SKM-1 (cell line): ENCODE data around the gene LACTBL1.

Experiments
- DNase-seq: peaks from one replicate; lab custom pipeline; 2025; ENCODE audit not compliant: unreplicated experiment; lab: John Stamatoyannopoulos, UW

The LACTBL1 gene

GRCh38 chr1:22914156-22914555 lies 58.5 kb downstream of the LACTBL1 start:
- DNase-seq: no peak

- DNase-seq: no peak
Observed at GRCh38 chr1:22913421-22914141, 59.1 kb downstream of the LACTBL1 start.

- no peak for DNase-seq
Observed at GRCh38 chr1:22912311-22912710, 60.4 kb downstream of the LACTBL1 start.

- no peak for DNase-seq
Observed at GRCh38 chr1:22910986-22911651, 61.5 kb downstream of the LACTBL1 start.

- no peak for DNase-seq
Observed at GRCh38 chr1:22910286-22910685, 62.4 kb downstream of the LACTBL1 start.

- no peak for DNase-seq
Observed at GRCh38 chr1:22908880-22909426, 63.7 kb downstream of the LACTBL1 start.

GRCh38 chr1:22907528-22907927 lies 65.1 kb downstream of the LACTBL1 start:
- DNase-seq: no peak

- no peak for DNase-seq
Observed at GRCh38 chr1:22906968-22907367, 65.7 kb downstream of the LACTBL1 start.

- DNase-seq: no peak
Observed at GRCh38 chr1:22903113-22903512, 69.6 kb downstream of the LACTBL1 start.
